ENCODE measurements around the gene OGFR.

OGFR gene

GRCh38 chr20:62801284-62802010 is 3.2 kb upstream of the OGFR start:
- DNase-seq, result no peak

GRCh38 chr20:62802026-62802712 is 2.5 kb upstream of the OGFR start:
- no peak for DNase-seq

GRCh38 chr20:62804021-62804626 is 511 bp upstream of the OGFR start:
- DNase-seq, result peak; percentile 55

- no peak for DNase-seq
Measured at GRCh38 chr20:62805155-62805710, 598 bp downstream of the OGFR start.

GRCh38 chr20:62805711-62806382 is 1.2 kb downstream of the OGFR start:
- DNase-seq, result no peak

- DNase-seq, result no peak
Measured at GRCh38 chr20:62806383-62807050, 1.9 kb downstream of the OGFR start.

GRCh38 chr20:62807444-62808210 is 3.0 kb downstream of the OGFR start:
- DNase-seq, result no peak

GRCh38 chr20:62808211-62808865 is 3.7 kb downstream of the OGFR start:
- DNase-seq, result peak; percentile 67

GRCh38 chr20:62809530-62810428 is 5.1 kb downstream of the OGFR start:
- DNase-seq, result no peak

GRCh38 chr20:62811320-62811719 is 6.7 kb downstream of the OGFR start:
- DNase-seq, result no peak

GRCh38 chr20:62811720-62812119 is 7.1 kb downstream of the OGFR start:
- no peak for DNase-seq

GRCh38 chr20:62812181-62812906 is 7.7 kb downstream of the OGFR start:
- DNase-seq, result no peak

- no peak for DNase-seq
Measured at GRCh38 chr20:62812907-62813200, 8.2 kb downstream of the OGFR start.

- DNase-seq, result no peak
Measured at GRCh38 chr20:62813588-62813987, 9.0 kb downstream of the OGFR start.

- DNase-seq, result no peak
Measured at GRCh38 chr20:62814060-62814708, 9.5 kb downstream of the OGFR start.

- DNase-seq, result no peak
Measured at GRCh38 chr20:62814709-62815065, 10.1 kb downstream of the OGFR start.

GRCh38 chr20:62815066-62815991 is 10.7 kb downstream of the OGFR start:
- DNase-seq, result no peak
